ENCODE results near the gene MRPS34. TPM values are rescaled to one million over a fixed set of nuclear protein-coding genes. Genes with fewer than 3 reads are reported as not detected.

Gene MRPS34
- total RNA-seq (2022; extraction: Qiagen RNA extraction; ENCODE audit: low read depth), result 165 to 272 TPM (median 249 TPM) in 5 replicates

GRCh38 chr16:1772908-1773702 lies at the start of gene MRPS34:
Gene MRPS34 (minus strand): TSS chr16:1773134. CDS start chr16:1773119, 15 bp downstream.

GRCh38 chr16:1793578-1794220 lies 20.8 kb upstream of the MRPS34 start, which contains the start of gene IGFALS:
Gene IGFALS (minus strand): TSS chr16:1793705. CDS start chr16:1793652, 53 bp downstream.

GRCh38 chr16:1782408-1783264 lies 9.7 kb upstream of the MRPS34 start, which contains the start of the genes NUBP2 and SPSB3:
Gene NUBP2 (plus strand): TSS chr16:1782960. CDS start chr16:1783021, 61 bp downstream.
Gene SPSB3 (minus strand): TSS chr16:1782571. CDS start chr16:1781483, 1,088 bp downstream.

GRCh38 chr16:1772362-1772907 lies 499 bp downstream of the MRPS34 start, which contains the start of gene EME2:
Gene EME2 (plus strand): TSS chr16:1772810. CDS start chr16:1773228, 418 bp downstream.

GRCh38 chr16:1771188-1771863 lies 1.6 kb downstream of the MRPS34 start, which contains the start of gene NME3:
Gene NME3 (minus strand): TSS chr16:1771543. CDS start chr16:1771534, 9 bp downstream.

Other genes starting within 250 kb of the MRPS34 start
- gene TMEM204, start 239.5 kb downstream of the MRPS34 start, total RNA-seq (2022; extraction: Qiagen RNA extraction; ENCODE audit: low read depth), result 0.07 to 0.08 TPM in 2 of 5 replicates, not detected in the others
- gene IFT140, start 161.1 kb downstream of the MRPS34 start, total RNA-seq (2022; extraction: Qiagen RNA extraction; ENCODE audit: low read depth), result 6.4 to 9.2 TPM (median 8.6 TPM) in 5 replicates
- 11.8 to 17.6 TPM (median 16.9 TPM) in 5 replicates for gene CRAMP1, start 160.8 kb downstream of the MRPS34 start, total RNA-seq (2022; extraction: Qiagen RNA extraction; ENCODE audit: low read depth)
- 172 to 195 TPM (median 191 TPM) in 5 replicates for gene JPT2, start 94.9 kb downstream of the MRPS34 start, total RNA-seq (2022; extraction: Qiagen RNA extraction; ENCODE audit: low read depth)
- gene MAPK8IP3, start 66.9 kb downstream of the MRPS34 start, total RNA-seq (2022; extraction: Qiagen RNA extraction; ENCODE audit: low read depth), result 46.6 to 69.5 TPM (median 57.9 TPM) in 5 replicates
- gene NME3, start 1.6 kb downstream of the MRPS34 start, total RNA-seq (2022; extraction: Qiagen RNA extraction; ENCODE audit: low read depth), result 36.1 to 62.1 TPM (median 56.3 TPM) in 5 replicates
- 6.5 to 12.4 TPM (median 10.3 TPM) in 5 replicates for gene EME2, start 324 bp downstream of the MRPS34 start, total RNA-seq (2022; extraction: Qiagen RNA extraction; ENCODE audit: low read depth)
- 14.6 to 24.6 TPM (median 23.2 TPM) in 5 replicates for gene SPSB3, start 9.4 kb upstream of the MRPS34 start, total RNA-seq (2022; extraction: Qiagen RNA extraction; ENCODE audit: low read depth)
- gene NUBP2, start 9.8 kb upstream of the MRPS34 start, total RNA-seq (2022; extraction: Qiagen RNA extraction; ENCODE audit: low read depth), result 59.4 to 85.3 TPM (median 79.7 TPM) in 5 replicates
- gene IGFALS, start 20.6 kb upstream of the MRPS34 start, total RNA-seq (2022; extraction: Qiagen RNA extraction; ENCODE audit: low read depth), result 0.06 TPM in 1 of 5 replicates, not detected in the others
- gene HAGH, start 53.7 kb upstream of the MRPS34 start, total RNA-seq (2022; extraction: Qiagen RNA extraction; ENCODE audit: low read depth), result 61.5 to 70.0 TPM (median 66.3 TPM) in 5 replicates
- gene FAHD1, start 54.1 kb upstream of the MRPS34 start, total RNA-seq (2022; extraction: Qiagen RNA extraction; ENCODE audit: low read depth), result 46.1 to 51.7 TPM (median 46.8 TPM) in 5 replicates
- 1.2 to 2.1 TPM (median 1.5 TPM) in 5 replicates for gene MEIOB, start 99.0 kb upstream of the MRPS34 start, total RNA-seq (2022; extraction: Qiagen RNA extraction; ENCODE audit: low read depth)
- 1.4 to 2.7 TPM (median 2.2 TPM) in 5 replicates for gene HS3ST6, start 145.3 kb upstream of the MRPS34 start, total RNA-seq (2022; extraction: Qiagen RNA extraction; ENCODE audit: low read depth)
- gene MSRB1, start 170.1 kb upstream of the MRPS34 start, total RNA-seq (2022; extraction: Qiagen RNA extraction; ENCODE audit: low read depth), result 33.4 to 43.1 TPM (median 40.4 TPM) in 5 replicates
- gene RPL3L, start 181.6 kb upstream of the MRPS34 start, total RNA-seq (2022; extraction: Qiagen RNA extraction; ENCODE audit: low read depth), result 0.13 to 0.21 TPM in 2 of 5 replicates, not detected in the others
- 238 to 320 TPM (median 255 TPM) in 5 replicates for gene NDUFB10, start 186.4 kb upstream of the MRPS34 start, total RNA-seq (2022; extraction: Qiagen RNA extraction; ENCODE audit: low read depth)
- 4,023 to 5,272 TPM (median 5,225 TPM) in 5 replicates for gene RPS2, start 191.7 kb upstream of the MRPS34 start, total RNA-seq (2022; extraction: Qiagen RNA extraction; ENCODE audit: low read depth)
- not detected in 5 replicates for gene RNF151, start 193.7 kb upstream of the MRPS34 start, total RNA-seq (2022; extraction: Qiagen RNA extraction; ENCODE audit: low read depth)
- 28.5 to 41.0 TPM (median 37.8 TPM) in 5 replicates for gene TBL3, start 198.9 kb upstream of the MRPS34 start, total RNA-seq (2022; extraction: Qiagen RNA extraction; ENCODE audit: low read depth)
- 0.25 to 0.58 TPM (median 0.37 TPM) in 3 of 5 replicates, not detected in the others for gene NOXO1, start 208.3 kb upstream of the MRPS34 start, total RNA-seq (2022; extraction: Qiagen RNA extraction; ENCODE audit: low read depth)
- gene GFER, start 211.1 kb upstream of the MRPS34 start, total RNA-seq (2022; extraction: Qiagen RNA extraction; ENCODE audit: low read depth), result 21.9 to 49.2 TPM (median 39.8 TPM) in 5 replicates
- 5.5 to 8.3 TPM (median 8.1 TPM) in 5 replicates for gene SYNGR3, start 216.8 kb upstream of the MRPS34 start, total RNA-seq (2022; extraction: Qiagen RNA extraction; ENCODE audit: low read depth)
- gene ZNF598, start 236.7 kb upstream of the MRPS34 start, total RNA-seq (2022; extraction: Qiagen RNA extraction; ENCODE audit: low read depth), result 43.7 to 60.1 TPM (median 56.5 TPM) in 5 replicates
- gene NPW, start 246.7 kb upstream of the MRPS34 start, total RNA-seq (2022; extraction: Qiagen RNA extraction; ENCODE audit: low read depth), result 0.44 to 1.7 TPM (median 0.85 TPM) in 5 replicates

Measured in A549 treated with GW870086 at 1 μM for 4 hours (cell line).